Endothelial cell of umbilical vein (primary cell): ENCODE results near the gene ZNF341. TPM values are rescaled to one million over a fixed set of nuclear protein-coding genes. Genes with fewer than 3 reads are reported as not detected.

Experiments used
- BruUV-seq: library from RNA; stranded (reverse); fragments of 400-500 nt; replicated peaks from 2 replicates; lab custom pipeline; 2021; lab: Mats Ljungman, UMichigan
- CTCF ChIA-PET: fragments of 300-600, 350-600 bp; sonication (Branson Sonifier 250); formaldehyde crosslinking; loops from one replicate; lab custom pipeline; 2021; ENCODE audit warnings: antibody characterized with exemption, inconsistent platforms; lab: Charles Lee
- POLR2A ChIA-PET: fragments of 300-600, 350-600 bp; sonication (Branson Sonifier 250); formaldehyde crosslinking; loops from one replicate; lab custom pipeline; 2021; ENCODE audit warnings: antibody characterized with exemption, inconsistent platforms; lab: Charles Lee
- DNase-seq: peaks from one replicate; pipeline ENCODE4 v3.0.0-alpha.2; 2011; ENCODE audit warnings: low read depth, low spot score
- FAIRE-seq: peaks from 2 replicates; lab custom pipeline; 2011; peaks lifted over from hg19 to GRCh38; lab: Jason Lieb, UNC
- H2AFZ ChIP-seq: 2 replicates; pipeline ENCODE4 v1.6.0; 2012; ENCODE audit warnings: low read depth, low read length, control low read depth, inconsistent platforms
- H3K27ac ChIP-seq: 2 replicates; pipeline ENCODE4 v1.5.1; 2011; ENCODE audit warnings: low read depth, mild to moderate bottlenecking, control low read depth, low read length, moderate library complexity; ENCODE audit not compliant: insufficient read depth
- H3K27me3 ChIP-seq, 2 experiments: 2 replicates each; pipeline versions ENCODE4 v1.6.0 to v1.6.1; 2011; ENCODE audit warnings: low read length in 2 of 2, mixed read lengths in 1 of 2; ENCODE audit not compliant: control insufficient read depth in 2 of 2, insufficient read depth in 2 of 2
- H3K36me3 ChIP-seq, 2 experiments: 2 replicates in 1 of 2; 3 replicates in 1 of 2; pipeline ENCODE4 v1.5.1; 2011; ENCODE audit warnings: low read length in 2 of 2, mild to moderate bottlenecking in 1 of 2, moderate library complexity in 1 of 2; ENCODE audit not compliant: control insufficient read depth in 2 of 2, insufficient read depth in 2 of 2; ENCODE audit errors: extremely low read depth in 1 of 2
- H3K4me1 ChIP-seq: 3 replicates; pipeline ENCODE4 v1.5.1; 2011; ENCODE audit warnings: mild to moderate bottlenecking, low read length; ENCODE audit not compliant: control insufficient read depth, insufficient read depth; ENCODE audit errors: extremely low read depth
- H3K4me2 ChIP-seq: 2 replicates; pipeline ENCODE4 v1.6.1; 2011; ENCODE audit warnings: low read length, control low read depth, mixed read lengths; ENCODE audit not compliant: insufficient read depth
- H3K4me3 ChIP-seq, 3 experiments: fragments of 200-600 bp in 1 of 3; sonication (generic), shearing (Covaris generic) in 1 of 3; replicated peaks in 1 of 3; 2 replicates each; pipeline ENCODE4 v1.5.1; 2011 to 2016; ENCODE audit warnings: control low read depth in 3 of 3, low read length in 3 of 3, mild to moderate bottlenecking in 2 of 3, inconsistent platforms in 1 of 3, low read depth in 1 of 3, moderate library complexity in 1 of 3; ENCODE audit not compliant: insufficient read depth in 1 of 3
- H3K79me2 ChIP-seq: 2 replicates; pipeline ENCODE4 v1.6.0; 2012; ENCODE audit warnings: low read length, inconsistent platforms; ENCODE audit not compliant: control insufficient read depth, insufficient read depth
- H3K9ac ChIP-seq: replicated peaks from 2 replicates; pipeline ENCODE3; 2011; ENCODE audit warnings: low read length, control low read depth; ENCODE audit not compliant: insufficient read depth; ENCODE audit errors: extremely low read depth
- H3K9me1 ChIP-seq: replicated peaks from 3 replicates; pipeline ENCODE4 v1.6.0; 2011; ENCODE audit warnings: mild to moderate bottlenecking, low read length; ENCODE audit not compliant: control insufficient read depth, insufficient read depth; ENCODE audit errors: extremely low read depth
- H3K9me3 ChIP-seq: replicated peaks from 2 replicates; pipeline ENCODE4 v1.5.1; 2012; ENCODE audit warnings: low read length, inconsistent platforms; ENCODE audit not compliant: control insufficient read depth, insufficient read depth
- H4K20me1 ChIP-seq: replicated peaks from 2 replicates; pipeline ENCODE3; 2011; ENCODE audit warnings: mild to moderate bottlenecking, low read length; ENCODE audit not compliant: control insufficient read depth, insufficient read depth; ENCODE audit errors: extremely low read depth
- EZH2 ChIP-seq: IDR thresholded peaks from 2 replicates; pipeline ENCODE4 v1.6.1; 2012; ENCODE audit warnings: borderline replicate concordance, low read depth, mild to moderate bottlenecking, moderate library complexity, low read length, inconsistent platforms; ENCODE audit not compliant: severe bottlenecking
- FOS ChIP-seq: IDR thresholded peaks from 2 replicates; pipeline ENCODE4 v1.6.1; 2011; ENCODE audit warnings: mild to moderate bottlenecking, low read length, moderate library complexity, borderline replicate concordance; ENCODE audit not compliant: insufficient read depth
- GATA2 ChIP-seq: IDR thresholded peaks from 2 replicates; pipeline ENCODE4 v1.7.0; 2011; ENCODE audit warnings: low read depth, mild to moderate bottlenecking, moderate library complexity, mixed read lengths, low read length; ENCODE audit not compliant: insufficient read length, insufficient read depth
- JUN ChIP-seq: IDR thresholded peaks from 2 replicates; pipeline ENCODE4 v1.6.1; 2011; ENCODE audit warnings: borderline replicate concordance, low read depth; ENCODE audit not compliant: insufficient read length, insufficient read depth
- MYC ChIP-seq: IDR thresholded peaks from one replicate; pipeline ENCODE4 v1.6.1; 2011; ENCODE audit warnings: mild to moderate bottlenecking, low read depth, low read length
- POLR2A ChIP-seq: IDR thresholded peaks from 2 replicates; pipeline ENCODE4 v1.6.1; 2012; ENCODE audit warnings: low read depth, mild to moderate bottlenecking, control low read depth, low read length
- POLR2AphosphoS5 ChIP-seq: IDR thresholded peaks from 2 replicates; pipeline ENCODE4 v1.6.1; 2012; ENCODE audit warnings: low read depth, mild to moderate bottlenecking, control low read depth, low read length, moderate library complexity; ENCODE audit not compliant: insufficient read depth
- dilution Hi-C: fragments of 300-500 bp; cut with MboI; formaldehyde crosslinking; loops from one replicate; pipeline ENCODE4 v1.15.0; 2019; ENCODE audit warnings: low sequenced_read_pairs; ENCODE audit not compliant: extremely low pct_ligation_motif_present
- intact Hi-C: fragments of 100-400 bp; cut with micrococcal nuclease; formaldehyde crosslinking; loops from one replicate; pipeline ENCODE4 v1.10.0; 2022
- polyA plus RNA-seq, 4 experiments: library from polyadenylated mRNA; depleted of rRNA in 3 of 4; stranded (reverse) in 3 of 4; unstranded in 1 of 4; fragments of >200 nt; gene quantifications; 2 replicates each; pipeline versions ENCODE4 v1.2.1 to v1.2.3, GENCODE V29; 2011 to 2012; ENCODE audit warnings: missing spikeins in 1 of 4
- total RNA-seq: library from RNA; stranded (reverse); gene quantifications from 2 replicates; pipeline ENCODE4 v1.2.3, GENCODE V29; 2021
- TF ChIP-seq, protein P1 (sequence below), 2 donors: IDR thresholded peaks; 1 replicate in 1 of 2; 2 replicates in 1 of 2; pipeline ENCODE4 v1.5.1; 2011; ENCODE audit warnings: low read length in 2 of 2, mild to moderate bottlenecking in 2 of 2, moderate library complexity in 2 of 2, control low read depth in 1 of 2, inconsistent platforms in 1 of 2, low read depth in 1 of 2; ENCODE audit not compliant: insufficient read depth in 1 of 2; ENCODE audit errors: extremely low read depth in 1 of 2
- TF ChIP-seq, protein P2 (sequence below): IDR thresholded peaks from 2 replicates; pipeline ENCODE4 v1.6.1; 2011; ENCODE audit not compliant: insufficient read depth, insufficient read length

ZNF341 gene
- total and polyA plus RNA-seq, 2 donors (not counting 3 experiments of a cell fraction or from before 2014, with no cell fraction given): 4.9 TPM

DNA sequence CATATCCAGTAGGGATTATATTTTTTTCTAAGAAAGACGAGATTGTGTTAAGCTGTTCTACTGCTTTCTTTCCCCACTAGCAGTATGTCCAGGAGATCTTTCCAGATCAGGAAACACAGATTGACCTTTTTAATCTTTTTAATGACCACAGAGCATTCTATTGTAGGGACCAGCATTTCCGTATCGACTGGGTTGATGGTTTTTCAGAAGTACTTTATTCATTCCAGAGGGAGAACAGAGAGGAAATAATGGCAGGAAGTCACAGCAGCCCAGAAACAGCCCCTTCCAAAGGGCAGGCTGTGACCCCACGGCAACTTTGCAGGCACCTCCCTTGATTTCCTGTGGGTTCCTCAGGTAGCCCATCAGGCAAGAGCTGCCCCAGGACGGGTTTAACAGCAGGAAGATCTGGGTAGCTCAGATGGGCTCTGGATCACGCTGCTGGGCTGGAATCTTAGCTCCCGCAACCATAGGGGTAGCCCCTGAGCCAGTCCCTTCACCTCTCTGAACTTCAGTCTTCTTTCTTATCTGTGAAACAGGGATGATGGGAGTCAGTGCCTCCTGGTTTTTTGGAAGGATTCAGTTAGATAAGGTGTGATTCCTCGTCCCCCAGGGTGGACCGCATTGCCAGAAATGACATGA lies 55.6 kb downstream of the ZNF341 start:
- Histone ChIP-seq H3K27me3 (no peaks in the 10 kb centered on the region), H3K36me3 (no peaks in the 10 kb centered on the region), H2AFZ (peak overlapping the region; percentile 71), H3K4me3 (no peak overlapping the region), H3K27ac (peak overlapping the region; percentile 83), H3K79me2 (no peaks in the 10 kb centered on the region), H3K9me3 (no peaks in the 10 kb centered on the region), H3K4me1 (peaks cover 41% of the 10 kb centered on the region), H3K4me2 (peak overlapping the region; percentile 67), H4K20me1 (no peaks in the 10 kb centered on the region), H3K9ac (peak overlapping the region; percentile 1), H3K9me1 (no peaks in the 10 kb centered on the region)
- dilution Hi-C loops: no loop called here
- BruUV-seq: no TSS peak
- DNase-seq (peak; percentile 76), FAIRE-seq (peak; percentile 98)
- CTCF ChIA-PET: interaction anchor here (0.6 to 1.1 kb wide), 4 partner anchors 15 to 123 kb away, joined by 3 read pairs; partner anchors contain the start of gene ZNF341
- TF ChIP-seq, protein P1, sequence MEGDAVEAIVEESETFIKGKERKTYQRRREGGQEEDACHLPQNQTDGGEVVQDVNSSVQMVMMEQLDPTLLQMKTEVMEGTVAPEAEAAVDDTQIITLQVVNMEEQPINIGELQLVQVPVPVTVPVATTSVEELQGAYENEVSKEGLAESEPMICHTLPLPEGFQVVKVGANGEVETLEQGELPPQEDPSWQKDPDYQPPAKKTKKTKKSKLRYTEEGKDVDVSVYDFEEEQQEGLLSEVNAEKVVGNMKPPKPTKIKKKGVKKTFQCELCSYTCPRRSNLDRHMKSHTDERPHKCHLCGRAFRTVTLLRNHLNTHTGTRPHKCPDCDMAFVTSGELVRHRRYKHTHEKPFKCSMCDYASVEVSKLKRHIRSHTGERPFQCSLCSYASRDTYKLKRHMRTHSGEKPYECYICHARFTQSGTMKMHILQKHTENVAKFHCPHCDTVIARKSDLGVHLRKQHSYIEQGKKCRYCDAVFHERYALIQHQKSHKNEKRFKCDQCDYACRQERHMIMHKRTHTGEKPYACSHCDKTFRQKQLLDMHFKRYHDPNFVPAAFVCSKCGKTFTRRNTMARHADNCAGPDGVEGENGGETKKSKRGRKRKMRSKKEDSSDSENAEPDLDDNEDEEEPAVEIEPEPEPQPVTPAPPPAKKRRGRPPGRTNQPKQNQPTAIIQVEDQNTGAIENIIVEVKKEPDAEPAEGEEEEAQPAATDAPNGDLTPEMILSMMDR (IDR thresholded peaks at IDR 0.05; ENCODE audit: extremely low read depth in 1 of 2, insufficient read depth in 1 of 2, low read depth in 1 of 2, low read length in 2 of 2): no peak
- TF ChIP-seq JUN (no peak), POLR2A (peak; percentile 17), POLR2AphosphoS5 (peak; percentile 57), MYC (no peak), EZH2 (no peak), GATA2 (peak; percentile 63), FOS (peak; percentile 21)
- TF ChIP-seq, protein P2, sequence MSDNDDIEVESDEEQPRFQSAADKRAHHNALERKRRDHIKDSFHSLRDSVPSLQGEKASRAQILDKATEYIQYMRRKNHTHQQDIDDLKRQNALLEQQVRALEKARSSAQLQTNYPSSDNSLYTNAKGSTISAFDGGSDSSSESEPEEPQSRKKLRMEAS: no peak
- intact Hi-C loops: no loop called here
- POLR2A ChIA-PET: interaction anchor here (0.6 to 1.5 kb wide), 4 partner anchors 25 to 72 kb away, joined by 3 to 4 read pairs (median 4); no protein-coding TSS in a partner anchor
